Retina (tissue), 1 donor: ENCODE measurements around the gene DTX3.
A peak's percentile ranks its signal among the peaks of the same experiment; 100 is the strongest.
"Not testable (repeated sequence)": the region's sequence is repeated elsewhere in the genome, so short reads cannot be mapped to it uniquely, and the experiment has no call there.

Source experiments
- DNase-seq: peaks from one replicate; pipeline ENCODE4 v3.0.0-alpha.2; 2016

The DTX3 gene

DNA sequence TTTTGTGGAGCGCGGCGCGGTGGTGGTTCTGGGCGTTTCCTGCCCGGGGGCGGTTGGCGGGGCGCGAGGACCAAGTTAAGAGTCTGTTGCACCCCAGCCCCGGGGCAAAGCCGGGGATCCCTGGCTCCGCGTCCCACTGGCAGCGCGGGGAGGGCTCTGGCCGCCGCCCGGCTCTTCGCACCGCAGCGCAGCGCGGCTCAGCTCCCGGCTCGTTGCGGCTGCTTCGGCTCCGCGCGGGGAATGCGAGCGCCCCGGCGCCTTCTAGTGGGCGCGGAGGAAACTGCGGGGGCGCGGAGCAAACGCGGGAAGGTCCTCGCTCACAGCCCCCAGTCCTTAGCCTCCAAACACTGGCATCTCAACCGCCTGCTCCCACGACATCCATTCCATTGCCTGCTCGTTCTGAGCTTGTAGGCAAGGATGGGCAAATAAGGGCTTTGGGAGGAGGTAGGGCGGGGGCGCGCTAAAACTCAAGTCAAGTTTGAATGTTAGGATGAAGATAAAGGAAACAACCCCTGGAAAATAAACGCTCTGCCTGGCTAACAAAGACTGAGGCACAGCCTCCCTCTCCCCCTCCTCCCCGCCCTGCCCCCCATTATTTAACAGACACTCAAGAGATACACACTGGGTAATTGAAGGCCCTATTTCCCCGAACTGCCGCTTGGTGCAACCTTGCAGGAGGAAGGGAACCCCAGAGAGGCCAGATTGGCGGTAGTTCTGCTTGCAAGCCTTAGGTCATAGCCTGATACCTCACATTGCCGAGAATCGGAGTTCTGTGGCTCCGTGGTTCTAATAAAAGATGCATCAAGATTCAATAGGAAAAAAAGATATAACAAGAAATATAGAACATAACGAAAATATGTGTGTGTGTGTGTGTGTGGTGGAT lies 28.6 kb downstream of the DTX3 start, which contains the start of gene B4GALNT1:
Gene B4GALNT1 (minus strand): TSS at position 244 of the 883 bp plus-strand sequence. CDS start 1,069 bp downstream, outside the sequence.
- peak; percentile 96 for DNase-seq

DNA sequence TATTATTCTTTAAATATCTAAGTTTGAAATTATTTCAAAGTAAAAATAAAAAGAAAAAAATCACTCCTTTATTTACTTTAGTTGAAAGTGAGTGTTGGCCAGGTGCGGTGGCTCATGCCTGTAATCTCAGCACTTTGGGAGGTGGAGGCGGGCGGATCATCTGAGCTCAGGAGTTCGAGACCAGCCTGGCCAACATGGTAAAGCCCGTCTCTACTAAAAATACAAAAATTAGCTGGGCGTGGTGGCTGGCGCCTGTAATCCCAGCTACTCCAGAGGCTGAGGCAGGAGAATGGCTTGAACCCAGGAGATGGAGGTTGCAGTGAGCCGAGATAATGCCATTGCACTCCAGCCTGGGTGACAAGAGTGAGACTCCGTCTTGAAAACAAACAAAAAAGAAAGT lies 32.1 kb downstream of the DTX3 start:
- not testable (repeated sequence) for DNase-seq

DNA sequence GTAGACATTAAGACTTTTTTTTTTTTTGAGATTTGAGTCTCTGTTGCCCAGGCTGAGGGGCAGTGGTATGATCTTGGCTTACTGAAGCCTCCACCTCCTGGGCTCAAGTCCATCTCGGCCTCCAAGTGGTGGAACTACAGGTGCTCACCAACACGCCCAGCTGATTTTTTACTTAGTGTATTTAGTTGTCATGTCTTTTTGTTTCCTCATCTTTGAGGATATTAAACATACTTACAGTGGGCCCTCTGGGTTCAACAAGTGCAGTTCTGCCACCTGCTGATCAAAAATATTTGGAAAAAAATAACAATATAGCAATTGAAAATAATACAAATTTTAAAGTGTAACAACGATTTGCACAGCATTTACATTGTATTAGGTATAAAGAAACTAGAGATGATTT lies 32.7 kb downstream of the DTX3 start:
- DNase-seq: no peak

DNA sequence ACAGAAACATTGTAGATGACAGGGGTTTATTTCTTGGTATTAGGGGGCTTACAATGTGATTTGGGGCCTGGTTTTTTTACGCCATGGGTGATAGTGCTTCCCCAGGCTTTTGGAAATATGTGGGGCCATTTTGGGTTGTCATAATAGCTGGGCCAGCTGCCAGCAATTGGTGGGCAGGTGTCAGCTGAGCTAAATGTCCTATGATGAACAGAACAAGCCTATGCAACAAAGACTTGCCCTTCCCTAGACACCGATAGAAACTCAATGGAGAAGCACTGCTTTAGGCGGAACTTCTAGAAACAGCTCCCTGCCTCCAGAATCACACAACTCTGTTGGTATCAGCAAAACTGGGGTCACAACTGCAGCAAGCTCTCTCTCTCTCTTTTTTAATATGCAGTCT lies 33.5 kb downstream of the DTX3 start:
- DNase-seq: no peak

DNA sequence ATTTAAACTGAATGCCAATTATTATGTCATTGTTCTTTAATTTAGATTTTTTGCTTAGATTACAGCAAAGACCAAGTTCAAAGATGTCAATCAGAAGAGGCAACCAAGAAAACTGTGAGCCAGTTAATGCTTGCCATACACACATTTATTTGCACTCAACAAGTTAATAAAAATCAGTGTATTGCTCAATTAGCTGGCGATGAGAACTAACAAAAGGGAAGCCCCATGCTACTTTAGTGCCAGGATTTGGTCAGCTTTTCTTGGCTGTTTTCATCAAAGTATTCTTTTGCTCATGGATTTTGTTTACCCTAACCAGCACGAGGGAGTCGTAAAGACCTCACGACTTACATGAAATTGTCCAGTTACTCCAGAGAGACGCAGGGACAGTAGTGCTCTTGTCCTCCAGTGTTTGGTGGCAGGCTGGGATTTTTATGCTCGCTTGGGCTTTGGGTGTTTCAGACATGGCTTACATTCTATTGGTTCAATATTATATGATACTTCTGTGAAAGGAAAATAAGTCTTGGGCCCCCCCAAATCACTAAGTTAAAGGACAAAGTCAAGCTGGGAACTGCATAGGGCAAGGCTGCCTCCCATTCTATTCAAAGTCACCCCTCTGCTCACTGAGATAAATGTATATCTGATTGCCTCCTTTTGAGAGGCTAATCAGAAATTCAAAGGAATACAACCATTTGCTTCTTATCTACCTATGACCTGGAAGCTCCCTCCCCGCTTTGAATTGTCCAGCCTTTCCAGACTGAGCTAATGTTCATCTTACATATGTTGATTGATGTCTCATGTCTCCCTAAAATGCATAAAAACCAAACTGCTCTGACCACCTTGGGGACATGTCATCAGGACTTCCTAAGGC lies 35.8 kb downstream of the DTX3 start:
- no peak for DNase-seq

DNA sequence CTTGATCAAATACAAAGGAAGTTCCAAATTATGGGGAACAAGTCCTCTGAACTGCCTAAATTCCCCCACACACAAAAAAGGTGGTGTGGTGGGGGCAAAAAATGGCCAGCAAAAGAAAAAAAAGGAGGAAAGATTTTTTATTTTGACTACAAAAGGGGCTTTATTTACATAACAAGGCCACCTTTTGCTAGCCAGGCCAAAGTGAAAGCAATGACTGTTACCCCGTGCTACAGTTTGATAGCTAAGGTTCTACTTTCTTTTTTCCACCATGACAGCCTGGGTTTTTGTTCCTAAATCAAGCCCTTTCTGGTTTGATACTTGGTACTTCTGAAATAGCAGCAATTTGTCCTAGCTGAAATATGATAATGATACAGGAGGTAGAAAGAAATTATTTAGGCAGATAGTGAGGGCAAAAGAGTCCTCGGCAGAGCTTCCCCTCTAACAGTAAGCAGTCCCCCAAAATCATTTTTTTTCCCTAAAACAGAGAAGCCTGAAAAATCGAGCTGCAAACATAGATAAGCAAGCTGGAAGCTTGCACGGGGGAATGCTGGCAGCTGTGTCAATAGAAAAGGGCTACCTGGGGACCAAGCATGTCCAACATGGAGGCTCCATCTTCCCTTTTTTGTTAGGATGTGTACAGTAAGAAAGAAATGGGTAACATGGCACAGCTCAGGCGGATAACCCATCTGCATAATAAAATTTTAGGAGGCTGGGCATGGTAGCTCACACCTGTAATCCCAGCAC lies 37.2 kb downstream of the DTX3 start:
- no peak for DNase-seq

DNA sequence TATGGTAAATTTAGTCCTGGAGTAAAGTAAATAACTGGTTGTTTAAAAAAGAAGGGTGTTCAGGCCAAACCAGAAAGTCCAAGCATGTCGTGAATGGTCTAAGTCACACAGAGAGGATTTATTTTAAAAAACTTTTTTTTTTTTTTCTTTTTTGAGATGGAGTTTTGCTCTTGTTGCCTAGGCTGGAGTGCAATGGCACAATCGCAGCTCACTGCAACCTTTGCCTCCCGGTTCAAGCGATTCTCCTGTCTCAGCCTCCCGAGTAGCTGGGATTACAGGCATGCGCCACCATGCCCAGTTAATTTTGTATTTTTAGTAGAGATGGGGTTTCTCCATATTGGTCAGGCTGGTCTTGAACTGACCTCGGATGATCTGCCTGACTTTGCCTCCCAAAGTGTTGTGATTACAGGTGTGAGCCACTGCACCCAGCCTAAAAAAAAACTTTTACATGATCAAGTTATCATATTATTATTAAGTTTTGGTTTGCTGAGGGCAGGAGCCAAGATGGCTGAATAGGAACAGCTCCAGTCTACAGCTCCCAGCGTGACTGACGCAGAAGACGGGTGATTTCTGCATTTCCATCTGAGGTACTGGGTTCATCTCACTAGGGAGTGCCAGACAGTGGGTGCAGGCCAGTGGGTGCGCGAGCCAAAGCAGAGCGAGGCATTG lies 41.5 kb downstream of the DTX3 start:
- DNase-seq: peak; percentile 28

DNA sequence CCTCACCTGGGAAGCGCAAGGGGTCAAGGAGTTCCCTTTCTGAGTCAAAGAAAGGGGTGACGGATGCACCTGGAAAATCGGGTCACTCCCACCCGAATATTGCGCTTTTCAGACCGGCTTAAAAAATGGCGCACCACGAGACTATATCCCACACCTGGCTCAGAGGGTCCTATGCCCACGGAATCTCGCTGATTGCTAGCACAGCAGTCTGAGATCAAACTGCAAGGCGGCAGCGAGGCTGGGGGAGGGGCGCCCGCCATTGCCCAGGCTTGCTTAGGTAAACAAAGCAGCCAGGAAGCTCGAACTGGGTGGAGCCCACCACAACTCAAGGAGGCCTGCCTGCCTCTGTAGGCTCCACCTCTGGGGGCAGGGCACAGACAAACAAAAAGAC lies 42.0 kb downstream of the DTX3 start:
- not testable (repeated sequence) for DNase-seq

DNA sequence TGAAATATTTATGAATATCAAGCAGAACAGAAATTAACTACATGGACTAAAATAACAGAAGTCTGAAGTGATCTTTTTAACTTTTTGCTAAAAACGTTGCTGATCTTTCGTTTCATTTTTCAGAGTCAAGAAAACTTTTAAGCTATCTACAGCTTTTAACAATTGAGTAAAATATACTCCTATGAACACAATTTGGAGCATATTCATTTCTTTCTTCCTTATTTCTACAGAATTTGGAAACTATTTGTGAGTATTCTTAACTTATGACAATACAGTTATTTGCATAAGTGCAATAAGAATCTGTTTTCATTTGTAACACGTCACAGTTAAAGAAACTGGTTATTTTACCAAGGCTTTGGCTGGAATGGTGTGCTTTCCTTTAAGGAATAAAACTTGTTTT lies 49.4 kb downstream of the DTX3 start:
- DNase-seq: no peak

DNA sequence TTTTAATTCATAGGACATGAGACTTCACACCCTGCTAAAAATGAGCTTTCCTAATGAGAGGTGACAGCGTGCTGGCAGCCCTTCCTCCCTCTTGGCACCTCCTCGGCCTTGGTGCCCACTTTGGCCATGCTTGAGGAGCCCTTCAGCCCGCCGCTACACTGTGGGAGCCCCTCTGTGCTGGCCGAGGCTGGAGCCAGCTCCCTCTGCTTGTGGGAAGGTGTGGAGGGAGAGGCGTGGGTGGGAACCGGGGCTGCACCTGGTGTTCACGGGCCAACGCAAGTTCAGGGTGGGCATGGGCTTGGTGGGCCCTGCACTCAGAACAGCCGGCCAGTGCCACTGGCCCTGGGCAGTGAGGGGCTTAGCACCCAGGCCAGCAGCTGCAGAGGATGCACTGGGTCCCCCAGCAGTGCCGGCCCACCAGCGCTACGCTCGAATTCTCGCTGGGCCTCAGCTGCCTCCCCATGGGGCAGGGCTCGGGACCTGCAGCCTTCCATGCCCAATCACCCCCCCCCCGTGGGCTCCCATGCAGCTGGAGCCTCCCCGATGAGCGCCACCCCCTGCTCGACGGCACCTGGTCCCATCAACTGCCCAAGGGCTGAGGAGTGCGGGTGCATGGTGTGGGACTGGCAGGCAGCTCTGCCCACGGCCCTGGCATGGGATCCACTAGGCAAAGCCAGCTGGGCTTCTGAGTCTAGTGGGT lies 51.1 kb downstream of the DTX3 start:
- no peak for DNase-seq

DNA sequence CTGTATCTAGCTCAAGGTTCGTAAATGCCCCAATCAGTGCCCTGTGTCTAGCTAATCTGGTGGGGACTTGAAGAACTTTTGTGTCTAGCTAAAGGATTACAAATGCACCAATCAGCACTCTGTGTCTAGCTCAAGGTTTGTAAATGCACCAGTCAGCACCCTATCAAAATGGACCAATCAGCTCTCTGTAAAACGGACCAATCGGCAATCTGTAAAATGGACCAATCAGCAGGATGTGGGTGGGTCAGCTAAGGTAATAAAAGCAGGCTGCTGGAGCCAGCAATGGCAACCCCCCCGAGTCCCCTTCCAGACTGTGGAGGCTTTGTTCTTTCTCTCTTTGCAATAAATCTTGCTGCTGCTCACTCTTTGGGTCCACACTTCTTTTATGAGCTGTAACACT lies 51.8 kb downstream of the DTX3 start:
- not testable (repeated sequence) for DNase-seq

DNA sequence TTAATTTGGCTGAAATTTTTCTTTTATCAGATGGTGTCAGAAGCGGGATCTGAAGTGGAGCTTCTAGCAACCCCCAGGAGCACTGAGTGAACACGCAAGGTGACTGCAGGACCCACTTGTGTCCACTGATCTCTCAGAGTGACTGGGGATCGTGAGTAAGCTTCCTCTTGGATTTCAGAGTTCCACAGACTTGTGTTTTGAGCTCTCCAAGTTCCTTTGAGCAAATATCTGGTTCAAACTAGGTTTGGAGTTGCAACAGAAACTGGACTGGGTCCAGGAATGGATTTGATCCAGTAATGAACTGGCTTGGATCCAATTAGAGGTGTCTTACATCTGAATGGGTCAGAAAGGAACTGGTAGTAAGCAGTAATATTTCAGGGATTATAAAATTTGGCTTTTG lies 53.1 kb downstream of the DTX3 start:
- no peak for DNase-seq

DNA sequence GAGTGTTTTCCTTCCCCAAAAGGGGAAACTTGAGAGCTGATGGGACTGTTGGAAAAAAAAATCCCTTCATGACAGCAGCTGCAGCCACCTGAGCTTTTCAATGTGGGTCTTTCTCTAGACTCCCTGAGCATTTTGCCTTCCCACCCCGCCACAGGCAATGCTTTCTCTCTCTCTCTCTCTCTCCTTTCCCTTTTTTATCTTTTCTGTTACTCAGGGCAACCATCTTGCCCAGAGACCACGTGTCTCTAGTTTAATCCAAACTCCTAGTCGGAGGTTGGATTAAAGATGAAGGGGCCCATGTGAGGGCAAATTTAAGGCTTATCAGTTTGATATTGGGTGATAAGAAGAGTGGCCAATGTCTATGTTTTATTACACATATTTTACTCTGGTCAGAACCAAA lies 54.3 kb downstream of the DTX3 start:
- no peak for DNase-seq
